Cerebellar cortex (tissue), 1 donor: Measurements from ENCODE around the gene UVRAG.

Source experiments
- DNase-seq: peaks from one replicate; pipeline ENCODE4 v3.0.0-alpha.2; 2015; ENCODE audit warnings: low spot score

The UVRAG gene

DNA sequence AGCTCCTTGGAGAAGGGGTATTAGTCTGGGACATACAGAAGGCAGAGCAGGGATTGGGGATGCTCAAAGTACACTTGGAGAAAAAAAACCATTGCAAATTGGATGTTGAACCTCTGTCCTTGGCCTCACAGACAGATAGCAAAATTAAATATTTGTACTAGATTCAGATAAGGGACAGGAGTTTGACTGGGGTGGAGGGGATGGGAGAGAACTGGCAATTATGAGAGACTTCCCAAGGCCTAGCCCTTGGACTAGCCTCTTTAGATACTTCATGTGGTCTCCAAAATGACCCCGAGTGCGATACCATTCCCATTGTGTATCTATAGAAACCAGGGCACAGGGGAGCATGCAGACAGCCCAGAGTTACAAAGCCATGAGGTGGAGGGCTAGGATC is 30.9 kb upstream of the UVRAG start:
- no peak for DNase-seq

DNA sequence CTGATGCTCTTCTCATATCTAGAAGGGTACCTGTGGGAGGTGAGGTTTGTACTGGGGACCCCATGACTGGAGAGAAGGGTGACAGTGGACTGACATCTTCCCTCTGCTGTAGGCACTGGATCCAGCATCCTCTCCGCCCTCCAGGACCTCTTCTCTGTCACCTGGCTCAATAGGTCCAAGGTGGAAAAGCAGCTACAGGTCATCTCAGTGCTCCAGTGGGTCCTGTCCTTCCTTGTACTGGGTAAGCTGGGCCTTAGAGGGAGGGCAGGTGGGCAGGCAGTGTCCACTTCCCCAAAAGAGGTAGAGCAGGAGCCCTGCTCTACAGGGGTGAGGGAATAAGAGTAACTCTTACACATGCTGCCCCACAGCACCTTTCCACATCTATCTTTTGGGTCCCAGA is 30.5 kb upstream of the UVRAG start:
- no peak for DNase-seq

DNA sequence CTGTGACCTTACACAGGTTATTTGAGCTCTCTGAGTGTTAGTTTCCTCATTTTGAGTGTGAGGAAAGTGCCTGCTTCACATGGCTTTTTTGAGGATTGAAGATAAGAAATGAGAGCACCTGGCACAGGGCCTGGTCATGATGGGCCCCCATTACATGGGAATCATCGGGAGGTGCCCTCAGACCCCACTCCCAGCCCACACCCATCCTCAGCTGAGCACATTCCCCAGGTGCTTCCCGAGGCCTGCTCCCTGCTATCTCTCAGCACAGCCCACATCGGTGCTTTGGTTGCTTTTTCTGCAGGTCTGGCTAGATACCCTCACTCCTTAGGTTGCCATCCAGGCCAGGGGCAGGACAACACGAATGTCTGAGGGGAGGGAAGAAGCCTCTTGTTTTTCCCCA is 29.8 kb upstream of the UVRAG start:
- no peak for DNase-seq

GRCh38 chr11:75786101-75786736 is 28.8 kb upstream of the UVRAG start:
- DNase-seq = no peak

GRCh38 chr11:75789521-75789920 is 25.5 kb upstream of the UVRAG start:
- DNase-seq = no peak

DNA sequence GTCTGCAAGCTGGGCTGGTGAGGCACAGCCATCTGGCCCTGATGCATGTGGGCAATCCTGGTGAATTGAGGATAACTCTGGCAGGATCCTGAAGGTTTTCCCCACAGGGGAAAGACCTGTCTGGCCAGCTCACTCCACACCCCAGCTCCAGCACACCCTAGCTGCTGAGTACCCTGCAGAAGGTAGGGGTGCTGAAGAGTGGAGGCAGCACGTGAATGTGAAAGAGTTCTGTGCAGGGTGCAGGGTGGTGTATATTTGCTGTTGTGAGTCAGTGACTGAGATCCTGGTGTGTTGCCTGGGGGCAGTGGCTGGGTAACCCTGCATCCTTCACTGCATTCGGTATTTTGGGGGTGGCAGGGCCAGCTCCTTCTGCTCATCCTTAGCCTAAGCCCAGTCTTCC is 24.0 kb upstream of the UVRAG start:
- DNase-seq = no peak

DNA sequence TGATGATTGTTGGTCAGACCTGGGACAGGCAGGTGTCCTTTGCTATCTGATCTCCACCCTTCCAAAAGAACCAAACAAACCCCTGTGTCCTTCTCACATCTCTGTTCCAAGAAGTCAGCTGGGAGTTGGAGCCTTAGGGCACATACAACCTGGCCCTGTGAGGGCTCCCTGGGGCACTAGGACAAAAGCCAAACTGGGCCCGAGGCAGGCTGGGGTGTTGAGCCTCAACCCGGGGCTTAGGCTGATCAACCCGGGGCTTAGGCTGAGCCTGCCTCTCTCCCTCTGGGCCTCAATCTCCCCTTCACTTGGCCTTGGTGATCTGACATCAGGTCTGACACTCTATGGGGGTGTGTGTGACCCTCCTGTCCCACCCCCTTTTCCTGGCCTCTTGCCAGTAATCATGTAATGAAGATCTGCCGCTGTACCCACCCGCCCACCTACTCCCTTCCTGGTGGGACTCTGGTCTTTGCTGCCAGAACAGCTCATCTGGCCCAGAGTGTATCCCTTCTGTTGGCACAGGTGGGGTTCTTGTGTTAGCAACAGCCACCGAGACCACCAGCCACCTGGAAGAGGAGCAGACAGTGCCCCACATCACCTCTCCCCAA is 22.8 kb upstream of the UVRAG start:
- DNase-seq = no peak

DNA sequence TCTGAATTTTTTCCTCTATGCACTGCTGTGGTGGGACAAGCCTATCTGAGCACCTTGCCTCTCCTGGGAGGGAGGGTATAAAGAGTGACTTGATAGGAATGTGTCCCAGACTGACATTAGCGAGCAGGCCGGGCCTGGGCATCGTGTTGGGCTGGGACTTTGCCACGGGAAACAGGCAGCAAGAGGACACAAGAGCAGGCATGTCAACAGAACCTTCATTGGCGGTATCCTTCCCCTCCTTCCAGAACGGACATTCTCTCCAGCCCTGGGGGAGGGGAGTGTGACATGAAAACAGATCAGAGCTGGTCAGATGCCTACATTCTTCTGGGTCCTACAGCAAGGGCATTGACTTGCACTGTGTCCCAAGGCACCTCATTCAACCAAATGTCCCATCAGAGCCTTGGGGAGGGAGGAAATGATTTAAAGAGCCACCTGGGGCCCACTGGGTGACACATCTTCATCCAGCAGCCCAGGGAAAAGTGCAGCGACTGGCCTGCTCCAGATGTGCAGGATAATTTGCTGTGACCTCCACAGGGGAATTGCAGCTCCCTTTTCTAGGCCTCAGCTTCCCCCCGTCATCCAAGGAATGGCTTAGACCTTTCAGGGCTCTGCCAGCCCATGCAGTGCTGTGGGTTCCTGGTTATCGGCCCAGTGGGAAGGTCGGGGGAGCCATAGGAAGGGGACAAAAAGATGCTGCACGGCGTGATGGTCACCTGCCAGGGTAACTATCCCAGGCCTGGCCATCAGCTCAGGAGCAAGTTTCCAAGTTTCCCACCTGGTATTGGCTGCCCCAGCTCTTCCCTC is 21.8 kb upstream of the UVRAG start:
- DNase-seq = no peak

GRCh38 chr11:75793966-75794365 is 21.0 kb upstream of the UVRAG start:
- DNase-seq = no peak

DNA sequence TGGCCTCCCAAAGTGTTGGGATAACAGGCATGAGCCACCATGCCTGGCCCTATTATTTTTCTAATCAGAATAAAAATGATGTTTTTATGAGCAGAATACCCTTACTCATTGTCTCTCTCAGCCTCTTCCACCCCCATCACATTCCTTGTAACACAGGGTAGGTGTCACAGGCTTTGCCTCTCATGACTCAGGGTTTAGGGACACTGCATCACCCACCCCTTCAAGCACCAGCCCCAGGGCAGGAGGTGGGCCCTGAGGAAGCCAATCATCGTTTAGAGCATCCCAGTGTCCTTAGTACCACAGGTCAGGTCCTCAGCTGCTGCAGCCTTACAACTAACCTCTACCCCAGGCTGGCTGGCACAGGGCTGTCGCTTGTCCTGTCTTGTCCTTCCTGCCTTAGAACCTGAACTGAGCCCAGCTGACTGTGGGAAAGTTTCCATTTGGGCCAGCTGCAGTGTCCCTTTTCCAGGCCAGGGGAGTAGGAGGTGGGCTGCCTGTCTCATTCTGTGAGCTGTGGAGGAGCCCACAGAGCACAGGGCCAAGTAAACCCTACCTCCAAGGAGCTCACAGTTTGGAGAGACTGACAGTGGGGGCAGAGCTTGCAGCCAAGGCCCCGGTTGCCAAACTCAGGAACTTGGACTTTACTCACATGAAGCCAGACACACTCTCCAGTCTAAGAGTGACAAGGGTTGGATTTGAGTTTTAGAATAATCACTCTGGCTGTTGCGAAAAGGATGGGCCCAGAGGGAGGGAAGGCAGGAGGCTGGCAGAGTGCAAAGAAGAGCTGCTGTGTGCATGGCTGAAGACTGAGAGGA is 19.5 kb upstream of the UVRAG start:
- DNase-seq = no peak

DNA sequence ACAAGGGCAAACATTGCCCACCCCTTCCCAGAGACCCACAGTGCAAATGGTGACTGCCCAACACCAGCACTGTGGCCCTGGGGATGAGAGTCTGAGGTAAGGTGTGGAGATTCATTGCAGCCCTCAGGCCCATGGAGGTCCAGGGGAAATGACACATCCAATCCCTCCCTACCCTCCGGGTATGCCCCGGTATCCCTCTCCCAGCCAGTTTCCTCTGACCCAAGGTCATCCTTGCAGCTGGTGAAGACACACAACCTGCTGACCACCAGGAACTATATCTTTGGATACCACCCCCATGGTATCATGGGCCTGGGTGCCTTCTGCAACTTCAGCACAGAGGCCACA is 18.9 kb upstream of the UVRAG start:
- DNase-seq = no peak

DNA sequence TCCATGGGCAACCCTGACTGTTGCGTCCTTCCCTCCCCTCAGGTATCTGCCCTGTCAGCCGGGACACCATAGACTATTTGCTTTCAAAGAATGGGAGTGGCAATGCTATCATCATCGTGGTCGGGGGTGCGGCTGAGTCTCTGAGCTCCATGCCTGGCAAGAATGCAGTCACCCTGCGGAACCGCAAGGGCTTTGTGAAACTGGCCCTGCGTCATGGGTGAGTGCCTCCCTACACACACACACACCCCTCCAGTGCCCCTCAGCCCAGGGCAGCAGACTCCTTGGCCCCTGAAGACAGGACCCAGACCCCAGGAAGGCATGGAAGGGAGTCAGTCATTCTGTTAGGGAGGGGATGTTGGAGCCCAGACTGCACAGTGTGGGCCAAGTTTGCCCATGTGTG is 17.9 kb upstream of the UVRAG start:
- DNase-seq = no peak

DNA sequence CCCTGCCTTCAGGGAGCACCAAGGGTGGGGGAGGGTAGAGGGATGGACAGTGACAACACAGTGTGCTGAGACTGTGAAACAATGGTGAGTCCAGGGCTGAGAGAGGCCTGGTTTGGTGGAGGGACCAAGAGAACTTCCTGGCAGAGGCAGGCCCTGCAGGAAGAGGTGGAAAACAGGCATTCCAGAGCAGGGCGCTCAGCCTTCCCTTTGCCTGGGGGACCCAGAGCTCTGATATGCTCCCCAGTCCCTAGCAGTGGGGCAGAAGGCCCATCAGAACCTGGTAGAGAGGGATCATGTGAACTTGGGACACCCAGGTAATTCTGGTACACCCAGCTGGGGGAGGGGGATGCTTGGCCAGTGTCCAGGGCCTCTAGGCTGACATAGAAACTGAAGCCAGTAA is 17.2 kb upstream of the UVRAG start:
- no peak for DNase-seq

DNA sequence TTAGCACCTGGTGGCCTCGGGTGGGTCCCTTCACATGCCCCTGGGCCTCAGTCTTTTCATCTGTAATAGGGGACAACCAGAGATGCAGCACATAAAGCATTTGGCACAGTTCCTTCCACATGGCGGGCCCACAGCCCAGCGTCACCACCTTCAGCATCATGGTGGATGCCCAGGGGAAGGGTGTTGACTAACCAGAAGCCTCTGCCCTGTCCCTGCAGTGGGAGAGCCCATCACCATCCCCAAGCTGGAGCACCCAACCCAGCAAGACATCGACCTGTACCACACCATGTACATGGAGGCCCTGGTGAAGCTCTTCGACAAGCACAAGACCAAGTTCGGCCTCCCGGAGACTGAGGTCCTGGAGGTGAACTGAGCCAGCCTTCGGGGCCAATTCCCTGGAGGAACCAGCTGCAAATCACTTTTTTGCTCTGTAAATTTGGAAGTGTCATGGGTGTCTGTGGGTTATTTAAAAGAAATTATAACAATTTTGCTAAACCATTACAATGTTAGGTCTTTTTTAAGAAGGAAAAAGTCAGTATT is 14.8 kb upstream of the UVRAG start:
- no peak for DNase-seq

DNA sequence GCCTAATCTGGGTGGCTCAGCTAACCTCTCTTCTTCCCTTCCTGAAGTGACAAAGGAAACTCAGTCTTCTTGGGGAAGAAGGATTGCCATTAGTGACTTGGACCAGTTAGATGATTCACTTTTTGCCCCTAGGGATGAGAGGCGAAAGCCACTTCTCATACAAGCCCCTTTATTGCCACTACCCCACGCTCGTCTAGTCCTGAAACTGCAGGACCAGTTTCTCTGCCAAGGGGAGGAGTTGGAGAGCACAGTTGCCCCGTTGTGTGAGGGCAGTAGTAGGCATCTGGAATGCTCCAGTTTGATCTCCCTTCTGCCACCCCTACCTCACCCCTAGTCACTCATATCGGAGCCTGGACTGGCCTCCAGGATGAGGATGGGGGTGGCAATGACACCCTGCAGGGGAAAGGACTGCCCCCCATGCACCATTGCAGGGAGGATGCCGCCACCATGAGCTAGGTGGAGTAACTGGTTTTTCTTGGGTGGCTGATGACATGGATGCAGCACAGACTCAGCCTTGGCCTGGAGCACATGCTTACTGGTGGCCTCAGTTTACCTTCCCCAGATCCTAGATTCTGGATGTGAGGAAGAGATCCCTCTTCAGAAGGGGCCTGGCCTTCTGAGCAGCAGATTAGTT is 14.2 kb upstream of the UVRAG start:
- DNase-seq = no peak

GRCh38 chr11:75801362-75802020 is 13.5 kb upstream of the UVRAG start:
- DNase-seq = no peak

- DNase-seq = no peak
Measured at GRCh38 chr11:75802021-75802912, 12.7 kb upstream of the UVRAG start.

DNA sequence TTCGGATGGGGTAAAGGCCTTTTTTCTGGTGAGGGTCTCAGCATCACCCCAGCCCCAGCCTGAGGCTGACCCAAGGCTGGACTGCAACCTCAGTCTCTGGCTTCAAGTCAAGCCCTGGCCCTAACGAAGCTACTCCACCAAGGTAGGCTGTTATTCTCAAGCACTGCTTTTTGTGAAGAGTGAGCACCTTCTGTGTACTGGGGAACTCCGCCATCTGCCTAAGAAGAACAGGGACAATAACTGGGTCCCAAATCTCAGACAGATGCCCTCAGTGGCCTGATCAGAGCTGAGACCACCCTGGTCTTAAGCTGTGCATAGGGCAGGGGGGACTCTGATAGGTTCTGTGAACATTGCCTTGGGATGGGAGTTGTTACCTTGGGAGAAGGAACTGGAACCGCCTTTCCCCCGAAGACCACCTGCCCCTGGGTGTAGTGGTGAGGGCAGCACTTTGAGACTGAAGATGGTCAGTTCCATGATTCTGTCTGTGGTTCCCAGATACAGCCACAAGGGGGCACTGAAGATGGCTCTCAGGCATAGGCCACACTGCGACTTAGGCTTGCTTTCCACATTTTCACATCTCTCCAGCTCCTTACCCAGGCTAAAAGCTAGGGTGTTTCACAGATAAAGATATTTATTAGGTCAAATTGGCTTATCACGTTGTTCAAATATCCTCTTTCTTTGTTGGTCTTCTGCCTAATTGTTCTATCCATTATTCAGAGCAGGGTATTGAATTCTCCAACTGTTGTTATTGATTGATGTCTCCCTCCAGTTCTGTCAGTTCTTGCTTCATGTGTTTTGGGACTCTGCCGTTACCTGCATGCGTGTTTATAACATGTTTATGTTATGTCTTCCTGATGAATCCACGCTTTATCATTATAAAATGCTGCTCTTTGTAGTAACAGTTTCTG is 11.8 kb upstream of the UVRAG start:
- DNase-seq = peak; percentile 78

GRCh38 chr11:75809111-75809510 is 5.9 kb upstream of the UVRAG start:
- no peak for DNase-seq
